ENCODE data around the gene GLTP.

GRCh38 chr12:109876406-109876805 lies 3.9 kb downstream of the GLTP start:
- TF ChIP-seq REST (IDR thresholded peaks at IDR 0.05; ENCODE audit: low read depth), result no peak
- no peak for TF ChIP-seq EP300 (IDR thresholded peaks at IDR 0.05; ENCODE audit: borderline replicate concordance)
- no peak for TF ChIP-seq TEAD4 (IDR thresholded peaks at IDR 0.05)
- no peak for TF ChIP-seq FOXM1 (IDR thresholded peaks at IDR 0.05; ENCODE audit: borderline replicate concordance, low read depth)
- no peak for TF ChIP-seq MAX (IDR thresholded peaks at IDR 0.05)
- no peak for TF ChIP-seq RAD21 (IDR thresholded peaks at IDR 0.05; ENCODE audit: low read depth)
- TF ChIP-seq CEBPB (IDR thresholded peaks at IDR 0.05), result no peak
- TF ChIP-seq TAF1 (IDR thresholded peaks at IDR 0.05; ENCODE audit: low read depth), result no peak
- no peak for TF ChIP-seq ZBTB7A (IDR thresholded peaks at IDR 0.05; ENCODE audit: low read depth)
- no peak for TF ChIP-seq NFIC (IDR thresholded peaks at IDR 0.05)

Data from Ishikawa (cell line).